Adrenal gland (tissue), 12 donors: ENCODE measurements around the gene DHX34. TPM values are rescaled to one million over a fixed set of nuclear protein-coding genes. Genes with fewer than 3 reads are reported as not detected.

ENCODE experiments used
- DNase-seq, 7 donors: peaks; one replicate each; pipeline ENCODE4 v3.0.0-alpha.2; 2019 to 2020
- H3K27ac ChIP-seq, 5 donors: fragments of 200-600 bp; sonication (generic) in 4 of 5; 1 replicate in 3 of 5; 2 replicates in 2 of 5; pipeline versions ENCODE4 v1.5.1 to v1.8.0; 2016 to 2020; ENCODE audit warnings: mild to moderate bottlenecking in 1 of 5
- H3K27me3 ChIP-seq: fragments of 200-600 bp; 2 replicates; pipeline ENCODE4 v1.8.0; 2021
- H3K36me3 ChIP-seq, 2 donors: fragments of 200-600 bp; replicated peaks in 1 of 2; 1 replicate in 1 of 2; 2 replicates in 1 of 2; pipeline versions ENCODE4 v1.5.1 to v1.8.0; 2018 to 2022
- H3K4me1 ChIP-seq, 2 donors: fragments of 200-600 bp; replicated peaks in 1 of 2; 1 replicate in 1 of 2; 2 replicates in 1 of 2; pipeline versions ENCODE4 v1.5.1 to v1.8.0; 2018 to 2021
- H3K4me3 ChIP-seq, 4 donors: fragments of 200-600 bp; sonication (generic) in 3 of 4; one replicate each; pipeline ENCODE4 v1.5.1; 2016 to 2018
- H3K9me3 ChIP-seq, 3 donors: fragments of 200-600 bp; sonication (generic) in 1 of 3; replicated peaks in 1 of 3; 1 replicate in 2 of 3; 2 replicates in 1 of 3; pipeline versions ENCODE4 v1.5.1 to v1.8.0; 2016 to 2021
- CTCF ChIP-seq, 6 experiments: fragments of 450-650 bp in 4 of 6; fragments of 200-600 bp in 2 of 6; sonication (generic) in 1 of 6; IDR thresholded peaks; 1 replicate in 5 of 6; 2 replicates in 1 of 6; pipeline versions ENCODE4 v1.5.1 to v1.8.0; 2016 to 2021; ENCODE audit warnings: antibody characterized with exemption in 6 of 6, mild to moderate bottlenecking in 2 of 6, moderate library complexity in 1 of 6
- POLR2A ChIP-seq, 2 donors: fragments of 450-650 bp; IDR thresholded peaks; one replicate each; pipeline ENCODE4 v1.6.1; 2017; ENCODE audit warnings: antibody characterized with exemption in 2 of 2, mild to moderate bottlenecking in 2 of 2, moderate library complexity in 1 of 2
- WGBS, 4 donors: extraction: QIAGEN DNeasy Blood & Tissue Kit in 2 of 4; methylation state at CpG; one replicate each; pipeline versions ENCODE4 v1.1.5 to v1.1.7; 2013 to 2017; 5-methylcytosine and 5-hydroxymethylcytosine counted together
- intact Hi-C, 2 donors: fragments of 100-400 bp; cut with DNase I; formaldehyde crosslinking; loops; one replicate each; pipeline versions ENCODE4 v1.14.1 to v1.15.0; 2022 to 2023
- polyA plus RNA-seq, 3 donors: library from polyadenylated mRNA; stranded (reverse); fragments of 200-250 nt in 2 of 3; fragments of 350-450 nt in 1 of 3; fragmentation: Illumina TruSeq in 1 of 3; extraction: RNeasy Lipid Tissue Mini Kit (QIAGEN cat#74804) in 1 of 3; gene quantifications; one replicate each; pipeline ENCODE4 v1.2.3, GENCODE V29; 2013 to 2014
- total RNA-seq, 9 donors: library from RNA; depleted of rRNA in 4 of 9; stranded (reverse); fragments of >200 nt in 4 of 9; fragments of 120-200 nt in 1 of 9; fragmentation: NEBNext Ultra II Directional in 1 of 9; extraction: Animal tissue kit (Norgen Biotek cat#: 25700) in 1 of 9; gene quantifications; one replicate each; pipeline versions ENCODE4 v1.1.0 to v1.2.4, GENCODE V29; 2013 to 2023
- donor health status: healthy with polysubstance abuse.
- donor health status: Bipolar disorder and iron deficiency.
- donor health status: DM: yes; HTN: yes; CAD: no.
- donor health status: DM: no; HTN: no; CAD: no.
- donor health status: DM: no; HTN: no; CAD: no.
- donor health status: DM: yes; HTN: yes; CAD: no.

The DHX34 gene
- total and polyA plus RNA-seq, 12 donors, result 5.0 to 49.7 (median 11.2) TPM

GRCh38 chr19:47421244-47421786, 72.2 kb downstream of the DHX34 start:
- intact Hi-C loops, result loop anchor here in 1 of 2 donors (10.0 kb wide), 1 partner anchor 127 kb away; no protein-coding TSS in a partner anchor
- Histone ChIP-seq H3K36me3 (no peaks in the 10 kb centered on the region), H3K4me3 (no peak overlapping the region), H3K27me3 (peaks cover 61% of the 10 kb centered on the region), H3K9me3 (no peaks in the 10 kb centered on the region), H3K4me1 (no peaks in the 10 kb centered on the region), H3K27ac (no peak overlapping the region)
- no peak for DNase-seq
- TF ChIP-seq CTCF (IDR thresholded peaks at IDR 0.05) (no peak), POLR2A (IDR thresholded peaks at IDR 0.05) (no peak)
- 8 to 15% (median 13%) methylated on average over 7 to 16 of the region's 16 CpGs for WGBS, 4 donors

GRCh38 chr19:47421844-47422395, 72.8 kb downstream of the DHX34 start:
- TF ChIP-seq CTCF (IDR thresholded peaks at IDR 0.05) (no peak), POLR2A (IDR thresholded peaks at IDR 0.05) (no peak)
- no peak overlapping the region for H3K4me3 ChIP-seq
- peaks cover 55% of the 10 kb centered on the region for H3K27me3 ChIP-seq
- intact Hi-C loops, result loop anchor here in 1 of 2 donors (10.0 kb wide), 1 partner anchor 127 kb away; no protein-coding TSS in a partner anchor
- H3K27ac ChIP-seq, result no peak overlapping the region
- DNase-seq, result no peak
- WGBS, 4 donors, result 1 to 4% (median 2%) methylated on average over 20 to 31 of the region's 31 CpGs
- no peaks in the 10 kb centered on the region for H3K9me3 ChIP-seq
- no peaks in the 10 kb centered on the region for H3K36me3 ChIP-seq
- H3K4me1 ChIP-seq, result no peaks in the 10 kb centered on the region

GRCh38 chr19:47422417-47423163, 73.5 kb downstream of the DHX34 start:
- H3K36me3 ChIP-seq, result no peaks in the 10 kb centered on the region
- 2 to 21% (median 9%) methylated on average over 1 of the region's 1 CpG for WGBS, 4 donors
- peaks cover 55% of the 10 kb centered on the region for H3K27me3 ChIP-seq
- H3K27ac ChIP-seq, result no peak overlapping the region
- no peaks in the 10 kb centered on the region for H3K4me1 ChIP-seq
- no peak overlapping the region for H3K4me3 ChIP-seq
- no peak for TF ChIP-seq CTCF (IDR thresholded peaks at IDR 0.05)
- no peak for TF ChIP-seq POLR2A (IDR thresholded peaks at IDR 0.05)
- H3K9me3 ChIP-seq, result no peaks in the 10 kb centered on the region
- intact Hi-C loops, result loop anchor here in 1 of 2 donors (10.0 kb wide), 1 partner anchor 128 kb away; no protein-coding TSS in a partner anchor
- DNase-seq, result no peak

- intact Hi-C loops, result loop anchor here in 1 of 2 donors (10.0 kb wide), 1 partner anchor 129 kb away; no protein-coding TSS in a partner anchor
- no peak for DNase-seq
- Histone ChIP-seq H3K27ac (no peak overlapping the region), H3K27me3 (peaks cover 55% of the 10 kb centered on the region), H3K4me3 (no peak overlapping the region), H3K4me1 (peaks cover 0 to 4% of the 10 kb centered on the region in 2 donors), H3K9me3 (no peaks in the 10 kb centered on the region), H3K36me3 (no peaks in the 10 kb centered on the region)
- TF ChIP-seq POLR2A (IDR thresholded peaks at IDR 0.05) (no peak), CTCF (IDR thresholded peaks at IDR 0.05) (no peak)
- 8 to 15% (median 11%) methylated on average over 17 to 19 of the region's 19 CpGs for WGBS, 4 donors
These were observed 74.2 kb downstream of the DHX34 start for GRCh38 chr19:47423203-47423882.
